Measurements from ENCODE around the gene NR2C2. TPM values are rescaled to one million over a fixed set of nuclear protein-coding genes. Genes with fewer than 3 reads are reported as not detected.

NR2C2 gene
- total RNA-seq, 2 donors from 2014 or later, result 58.3 to 74.3 TPM

DNA sequence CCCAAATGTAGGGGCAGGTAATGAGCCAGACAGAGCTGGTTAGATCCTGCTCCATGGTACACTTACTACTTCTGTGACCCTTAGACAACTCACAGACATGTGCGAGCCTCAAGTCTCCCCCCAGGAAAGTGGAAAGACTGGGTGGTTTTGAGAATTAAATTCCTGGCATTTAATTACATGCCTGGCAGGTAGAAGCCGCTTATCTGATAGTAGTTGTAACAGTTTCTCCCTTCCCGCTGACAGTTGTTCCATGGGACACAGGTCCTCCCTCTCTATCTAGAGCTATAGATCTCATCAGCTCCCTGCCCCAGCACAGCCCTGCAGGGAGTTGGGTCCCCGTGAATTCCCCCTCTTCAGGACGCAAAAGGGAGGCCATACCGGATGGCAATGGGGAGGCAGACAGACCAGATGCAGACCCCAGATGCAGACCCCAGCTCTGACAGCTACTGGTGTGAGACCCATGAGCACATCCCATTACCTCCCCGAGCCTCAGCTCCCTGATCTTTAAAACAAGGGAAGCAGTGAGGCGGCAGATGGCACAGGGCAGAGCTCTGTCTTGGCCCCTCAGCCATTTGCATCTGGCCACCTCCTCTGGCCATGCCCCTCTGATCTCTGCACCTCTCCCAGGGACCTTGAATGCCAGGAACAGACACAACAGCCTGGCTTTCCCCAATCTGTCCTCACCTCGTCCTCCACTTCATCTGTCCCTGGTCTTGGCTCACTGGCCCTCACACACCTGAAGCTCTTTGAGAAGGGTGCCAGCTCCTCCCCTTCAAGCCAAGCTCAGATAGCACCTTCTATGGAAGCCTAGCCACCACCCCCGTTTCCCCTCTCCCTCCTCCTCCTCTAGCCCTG is 34.1 kb upstream of the NR2C2 start:
- Mint-ChIP-seq H3K4me1 (ENCODE audit: low read depth in 2 of 2) (no peaks in the 10 kb centered on the region), H3K4me3 (no peak overlapping the region), H3K36me3 (no peaks in the 10 kb centered on the region), H3K27me3 (peaks cover 10 to 16% of the 10 kb centered on the region in 2 donors), H3K27ac (no peak overlapping the region), H3K9me3 (no peaks in the 10 kb centered on the region)
- DNase-seq (ENCODE audit: low spot score), result no peak
- no peak for ATAC-seq

DNA sequence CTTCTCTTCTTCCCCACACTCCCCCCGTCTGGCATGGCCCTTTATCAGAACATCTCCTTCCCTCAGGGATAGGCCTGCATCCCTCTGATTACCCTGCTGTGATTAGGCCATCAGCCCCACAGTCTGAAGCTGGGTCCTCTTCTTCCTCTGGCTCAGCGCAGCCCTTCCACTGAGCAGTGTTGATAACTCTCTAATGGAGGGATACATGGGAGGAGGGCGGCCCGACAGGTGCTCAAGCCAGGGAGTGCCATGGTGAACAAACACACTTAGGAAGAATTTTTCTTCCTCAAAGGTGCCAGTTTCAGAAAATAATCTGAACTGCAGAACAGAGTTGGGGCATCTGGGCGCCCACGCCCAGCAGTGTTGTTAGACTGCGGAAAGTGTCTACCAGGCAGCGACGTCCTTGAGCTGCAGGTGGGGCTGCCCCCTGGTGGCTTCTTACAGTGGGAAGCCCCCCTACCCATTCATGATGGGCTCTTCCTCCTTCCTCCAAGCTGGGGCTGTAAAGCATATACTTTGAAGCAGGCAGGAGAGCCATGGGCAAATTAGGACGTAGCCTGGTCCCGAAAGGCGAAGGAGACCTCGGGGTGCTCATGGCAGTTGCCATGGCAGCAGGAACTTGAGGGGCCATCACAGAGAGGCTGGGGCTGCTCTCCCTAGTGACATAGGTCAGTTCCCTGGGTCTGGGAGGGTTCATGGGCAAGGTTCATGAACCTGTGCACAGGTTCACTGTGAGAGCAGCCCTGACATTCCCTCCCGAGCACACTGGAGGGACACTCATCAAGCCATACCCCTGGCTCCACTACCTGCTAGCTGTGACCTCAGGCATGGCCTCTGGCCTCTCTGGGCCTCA is 33.2 kb upstream of the NR2C2 start:
- H3K9me3 Mint-ChIP-seq, result no peaks in the 10 kb centered on the region
- no peaks in the 10 kb centered on the region for H3K36me3 Mint-ChIP-seq
- DNase-seq (ENCODE audit: low spot score) (no peak), ATAC-seq (no peak)
- H3K4me3 Mint-ChIP-seq, result no peak overlapping the region
- H3K27ac Mint-ChIP-seq, result no peak overlapping the region
- H3K27me3 Mint-ChIP-seq, result peaks cover 10 to 16% of the 10 kb centered on the region in 2 donors
- no peaks in the 10 kb centered on the region for H3K4me1 Mint-ChIP-seq (ENCODE audit: low read depth in 2 of 2)

DNA sequence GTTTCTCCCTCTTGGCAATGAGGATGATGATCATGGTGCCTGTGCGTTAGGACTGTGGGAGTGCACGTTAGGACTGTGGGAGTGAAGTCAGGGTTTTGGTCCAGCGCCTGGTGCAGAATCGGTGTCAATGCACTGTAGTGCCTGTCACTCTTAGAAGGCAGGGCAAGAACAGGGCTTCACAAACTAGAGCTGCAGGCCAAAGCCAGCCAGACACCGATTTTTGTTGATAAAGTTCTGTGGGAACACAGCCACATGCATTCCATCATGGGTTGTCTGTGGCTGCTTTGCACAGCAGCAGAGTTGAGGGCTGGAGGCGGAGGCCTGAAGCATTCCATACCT is 32.6 kb upstream of the NR2C2 start:
- ATAC-seq, result no peak
- DNase-seq (ENCODE audit: low spot score), result no peak
- no peaks in the 10 kb centered on the region for H3K4me1 Mint-ChIP-seq (ENCODE audit: low read depth in 2 of 2)
- no peak overlapping the region for H3K27ac Mint-ChIP-seq
- H3K9me3 Mint-ChIP-seq, result no peaks in the 10 kb centered on the region
- H3K4me3 Mint-ChIP-seq, result no peak overlapping the region
- no peaks in the 10 kb centered on the region for H3K36me3 Mint-ChIP-seq
- H3K27me3 Mint-ChIP-seq, result peaks cover 10 to 16% of the 10 kb centered on the region in 2 donors

DNA sequence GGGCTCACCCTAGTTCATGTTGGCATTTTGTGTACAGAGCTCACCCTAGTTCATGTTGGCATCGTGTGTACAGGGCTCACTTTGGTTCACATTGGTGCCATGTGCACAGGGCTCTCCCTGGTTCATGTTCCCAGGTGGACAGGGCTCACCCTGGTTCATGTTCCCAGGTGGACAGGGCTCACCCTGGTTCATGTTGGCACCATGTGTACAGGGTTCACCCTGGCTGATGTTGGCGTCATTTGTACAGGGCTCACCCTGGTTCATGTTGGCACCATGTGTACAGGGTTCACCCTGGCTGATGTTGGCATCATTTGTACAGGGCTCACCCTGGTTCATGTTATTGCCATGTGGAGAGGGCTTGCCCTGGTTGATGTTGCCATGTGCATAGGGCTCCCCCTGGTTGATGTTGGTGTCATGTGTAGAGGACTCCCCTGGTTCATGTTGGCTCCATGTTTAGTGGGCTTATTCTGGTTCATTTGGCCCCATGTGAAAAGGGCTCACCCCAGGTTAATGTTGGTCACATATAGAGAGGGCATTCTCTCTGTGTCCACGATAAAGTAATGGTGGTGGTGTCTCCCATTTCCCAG is 31.7 kb upstream of the NR2C2 start:
- ATAC-seq (peak; percentile 21), DNase-seq (ENCODE audit: low spot score) (no peak)
- Mint-ChIP-seq H3K4me3 (no peak overlapping the region), H3K27ac (no peak overlapping the region), H3K36me3 (no peaks in the 10 kb centered on the region), H3K27me3 (peaks cover 10 to 16% of the 10 kb centered on the region in 2 donors), H3K4me1 (ENCODE audit: low read depth in 2 of 2) (no peaks in the 10 kb centered on the region), H3K9me3 (no peaks in the 10 kb centered on the region)

DNA sequence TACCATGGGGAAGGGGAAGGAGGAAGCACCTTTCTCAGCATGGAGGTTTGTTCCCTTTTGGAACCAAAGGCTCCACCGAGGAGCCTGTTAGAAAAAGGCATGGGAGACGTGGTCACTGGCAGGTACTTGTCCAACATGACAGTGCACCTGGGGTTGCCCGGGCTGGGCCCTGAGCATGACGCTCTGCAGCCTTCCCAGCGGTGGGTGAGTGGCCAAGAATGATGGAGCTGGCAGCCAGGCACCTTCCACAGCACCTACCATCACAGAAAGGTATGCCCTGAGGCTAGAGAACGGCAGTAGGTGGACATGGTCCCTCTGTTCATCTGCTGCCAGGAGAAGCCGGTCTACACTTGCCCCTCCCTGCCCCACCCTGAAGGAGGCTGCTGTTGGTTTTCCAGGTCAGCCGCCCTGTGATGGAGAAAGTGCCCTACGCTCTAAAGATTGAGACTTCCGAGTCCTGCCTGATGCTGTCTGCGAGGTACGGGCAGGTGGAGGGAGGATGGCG is 29.0 kb upstream of the NR2C2 start:
- Mint-ChIP-seq H3K4me3 (no peak overlapping the region), H3K27me3 (peaks cover 5 to 16% of the 10 kb centered on the region in 2 donors), H3K9me3 (no peaks in the 10 kb centered on the region), H3K4me1 (ENCODE audit: low read depth in 2 of 2) (no peaks in the 10 kb centered on the region), H3K36me3 (no peaks in the 10 kb centered on the region), H3K27ac (no peak overlapping the region)
- DNase-seq (ENCODE audit: low spot score) (no peak), ATAC-seq (no peak)

DNA sequence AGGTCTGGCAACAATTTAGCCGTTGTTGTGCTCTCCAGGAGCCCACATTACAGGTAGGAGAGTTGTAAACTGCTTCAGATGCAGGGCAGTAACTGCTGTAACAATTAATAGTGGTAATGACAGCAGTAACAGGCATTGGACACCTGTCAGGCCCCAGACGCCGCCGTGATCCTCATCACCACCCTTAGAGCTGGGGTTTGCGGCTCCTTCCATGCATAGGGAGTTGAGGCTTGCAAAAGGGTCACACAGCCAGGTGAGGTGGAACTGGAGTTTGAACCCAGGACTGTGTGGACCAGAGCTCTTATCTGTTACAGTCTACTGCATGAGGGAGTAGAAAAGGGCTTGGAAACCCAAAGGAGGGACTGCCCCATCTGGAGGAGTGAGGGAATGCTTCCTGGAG is 26.8 kb upstream of the NR2C2 start:
- no peak overlapping the region for H3K27ac Mint-ChIP-seq
- no peaks in the 10 kb centered on the region for H3K4me1 Mint-ChIP-seq (ENCODE audit: low read depth in 2 of 2)

DNA sequence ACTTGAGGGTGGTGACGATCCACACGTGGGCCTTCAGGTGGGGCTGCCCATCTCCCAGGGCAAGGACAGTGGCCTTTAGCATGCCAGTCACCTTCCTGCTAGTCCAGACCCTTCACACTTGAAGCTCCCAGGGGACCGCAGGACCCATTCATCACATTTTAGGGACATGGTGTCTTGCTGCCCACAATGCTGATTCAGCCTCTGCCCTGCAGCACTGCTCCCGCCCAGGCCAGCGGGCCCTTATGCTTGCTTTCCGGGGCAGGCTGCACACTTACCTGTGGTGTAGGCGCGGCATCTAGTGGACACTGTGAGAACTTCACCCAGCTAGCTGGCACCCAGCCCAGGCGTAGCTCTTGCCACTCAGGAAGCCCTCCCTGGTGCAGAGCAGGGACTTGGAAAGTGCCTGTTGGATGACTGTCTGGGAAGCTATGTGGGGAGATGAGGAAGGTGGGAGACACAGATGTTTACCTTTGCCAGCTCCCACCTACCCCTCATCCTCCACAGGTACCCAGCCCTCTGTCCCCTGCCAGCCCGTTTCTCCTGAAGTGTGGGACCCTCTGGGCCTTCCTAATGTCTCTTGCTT is 26.3 kb upstream of the NR2C2 start:
- no peak overlapping the region for H3K27ac Mint-ChIP-seq
- H3K4me3 Mint-ChIP-seq, result no peak overlapping the region
- no peaks in the 10 kb centered on the region for H3K36me3 Mint-ChIP-seq

More for the DNA sequence above, 26.8 kb upstream of the NR2C2 start:
- Mint-ChIP-seq H3K36me3 (no peaks in the 10 kb centered on the region), H3K27me3 (peaks cover 0 to 10% of the 10 kb centered on the region in 2 donors), H3K4me3 (no peak overlapping the region), H3K9me3 (no peaks in the 10 kb centered on the region)
- ATAC-seq (no peak), DNase-seq (ENCODE audit: low spot score) (no peak)

DNA sequence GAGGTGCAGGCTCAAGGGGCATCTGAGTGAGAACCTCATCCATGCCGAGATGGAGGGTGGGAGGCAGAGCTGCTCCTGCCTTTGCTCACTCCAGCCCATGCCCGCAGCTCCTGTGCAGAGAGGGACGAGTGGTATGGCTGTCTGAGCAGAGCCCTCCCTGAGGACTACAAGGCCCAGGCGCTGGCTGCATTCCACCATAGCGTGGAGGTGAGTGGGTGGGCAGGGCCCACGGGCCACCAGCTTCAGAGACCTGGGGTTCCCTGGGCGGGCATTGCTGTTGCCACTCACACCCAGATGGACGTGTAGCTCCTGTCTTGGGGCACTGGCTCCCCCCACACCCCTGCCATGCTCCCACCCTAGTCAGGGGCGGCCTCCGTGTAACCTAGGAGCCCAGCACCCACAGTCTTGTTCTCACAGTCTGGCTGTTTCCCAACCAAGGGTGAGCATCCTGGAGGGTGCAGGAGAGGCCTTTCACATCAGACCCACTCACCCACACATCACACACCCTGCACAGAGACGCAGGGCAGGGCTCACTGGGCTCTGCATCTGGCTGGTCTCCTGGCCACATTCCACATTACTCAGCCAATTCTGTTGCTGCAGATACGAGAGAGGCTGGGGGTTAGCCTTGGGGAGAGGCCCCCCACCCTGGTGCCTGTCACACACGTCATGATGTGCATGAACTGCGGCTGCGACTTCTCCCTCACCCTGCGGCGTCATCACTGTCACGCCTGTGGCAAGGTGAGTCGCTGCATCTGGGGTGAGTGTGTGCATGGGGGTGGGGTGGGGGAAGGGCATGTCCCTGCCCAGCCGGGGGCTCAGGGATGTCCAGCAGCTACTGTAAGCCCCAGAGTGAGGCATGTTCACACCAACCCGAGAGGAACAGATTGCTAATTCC is 25.3 kb upstream of the NR2C2 start:
- Mint-ChIP-seq H3K4me3 (no peak overlapping the region), H3K9me3 (no peaks in the 10 kb centered on the region), H3K36me3 (no peaks in the 10 kb centered on the region), H3K27ac (no peak overlapping the region), H3K4me1 (ENCODE audit: low read depth in 2 of 2) (no peaks in the 10 kb centered on the region), H3K27me3 (peaks cover 0 to 10% of the 10 kb centered on the region in 2 donors)
- no peak for DNase-seq (ENCODE audit: low spot score)
- no peak for ATAC-seq

More for the DNA sequence above, 26.3 kb upstream of the NR2C2 start:
- Mint-ChIP-seq H3K27me3 (peaks cover 0 to 10% of the 10 kb centered on the region in 2 donors), H3K4me1 (ENCODE audit: low read depth in 2 of 2) (no peaks in the 10 kb centered on the region), H3K9me3 (no peaks in the 10 kb centered on the region)
- ATAC-seq (peak; percentile 88 to 89), DNase-seq (ENCODE audit: low spot score) (peak; percentile 79)

DNA sequence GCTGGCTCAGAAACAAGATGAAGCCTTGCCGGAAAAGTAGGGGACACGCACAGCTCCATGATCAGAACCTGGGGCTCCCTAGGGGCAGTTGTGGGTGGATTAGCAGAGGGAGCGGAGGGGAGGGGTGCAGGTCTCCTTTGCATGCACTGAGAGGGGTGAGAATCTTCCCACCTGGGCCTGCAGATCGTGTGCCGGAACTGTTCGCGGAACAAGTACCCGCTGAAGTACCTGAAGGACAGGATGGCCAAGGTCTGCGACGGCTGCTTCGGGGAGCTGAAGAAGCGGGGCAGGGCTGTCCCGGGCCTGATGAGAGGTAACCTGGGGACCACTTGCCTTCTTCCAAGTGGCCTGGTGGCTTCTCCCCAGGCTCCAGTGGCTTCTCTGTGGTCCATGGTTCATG is 24.5 kb upstream of the NR2C2 start:
- no peak for DNase-seq (ENCODE audit: low spot score)
- Mint-ChIP-seq H3K27ac (no peak overlapping the region), H3K9me3 (no peaks in the 10 kb centered on the region), H3K4me3 (no peak overlapping the region), H3K4me1 (ENCODE audit: low read depth in 2 of 2) (no peaks in the 10 kb centered on the region), H3K36me3 (no peaks in the 10 kb centered on the region), H3K27me3 (peaks cover 0 to 4% of the 10 kb centered on the region in 2 donors)
- ATAC-seq, result no peak

DNA sequence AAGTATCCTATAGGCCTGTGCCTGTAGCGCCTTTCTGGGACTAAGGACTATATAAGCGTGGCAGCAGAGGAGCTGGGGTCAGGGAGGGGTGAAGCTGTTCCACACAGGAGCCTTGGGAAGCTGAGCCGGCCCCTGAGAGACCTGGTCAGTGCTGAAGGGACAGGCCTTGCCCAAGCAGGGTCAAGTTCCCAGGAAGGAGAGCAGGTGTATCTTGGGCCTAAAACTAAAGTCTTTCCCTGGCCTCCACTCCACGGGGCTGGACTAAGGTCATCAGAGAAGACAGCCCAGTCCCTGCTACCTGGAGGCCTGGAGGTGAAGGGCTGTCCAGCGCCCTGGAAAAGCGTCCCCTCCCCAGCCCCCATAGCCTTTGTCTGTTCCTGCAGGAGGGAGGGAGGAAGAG is 23.9 kb upstream of the NR2C2 start:
- no peak for DNase-seq (ENCODE audit: low spot score)
- no peak for ATAC-seq
- no peak overlapping the region for H3K27ac Mint-ChIP-seq
- no peaks in the 10 kb centered on the region for H3K27me3 Mint-ChIP-seq
- H3K9me3 Mint-ChIP-seq, result no peaks in the 10 kb centered on the region
- no peak overlapping the region for H3K4me3 Mint-ChIP-seq
- no peaks in the 10 kb centered on the region for H3K4me1 Mint-ChIP-seq (ENCODE audit: low read depth in 2 of 2)
- no peaks in the 10 kb centered on the region for H3K36me3 Mint-ChIP-seq

DNA sequence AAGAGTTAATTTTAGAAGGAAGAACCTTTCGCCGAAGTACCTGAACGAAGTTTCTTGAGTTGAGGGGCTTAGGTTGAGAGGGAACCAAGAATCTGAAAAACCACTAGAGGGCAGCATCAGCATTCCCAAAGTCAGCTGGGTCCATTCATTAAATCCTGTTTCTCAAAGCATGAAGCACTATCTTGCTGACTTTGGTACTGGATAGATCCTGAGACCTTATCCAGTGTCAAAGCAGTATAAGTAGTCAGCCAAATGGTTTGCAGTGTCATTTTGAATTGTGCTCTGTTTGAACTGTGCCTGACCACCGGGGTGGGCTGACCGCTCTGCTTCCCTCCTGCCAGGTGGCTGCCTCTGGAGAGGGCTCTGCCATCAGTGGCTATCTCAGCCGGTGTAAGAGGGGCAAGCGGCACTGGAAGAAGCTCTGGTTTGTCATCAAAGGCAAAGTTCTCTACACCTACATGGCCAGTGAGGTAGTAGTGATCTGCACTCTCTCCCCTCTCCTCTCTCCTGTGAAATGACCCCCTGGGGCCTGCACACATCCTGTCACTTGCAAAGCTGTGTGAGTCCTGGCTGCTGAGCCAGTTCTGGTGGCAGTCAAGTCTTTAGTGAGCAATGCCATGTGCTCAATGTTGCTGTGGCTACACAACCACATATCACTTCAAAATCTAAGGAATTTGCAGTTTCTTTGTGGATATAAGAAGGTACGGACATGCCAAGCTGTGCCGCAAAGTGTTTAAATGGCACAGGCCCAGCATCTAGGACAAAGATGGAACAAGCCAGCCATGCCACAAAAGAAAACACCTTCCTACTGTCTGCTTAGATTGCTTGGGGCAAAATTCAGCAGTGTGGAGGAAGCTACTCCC is 21.4 kb upstream of the NR2C2 start:
- H3K9me3 Mint-ChIP-seq, result no peaks in the 10 kb centered on the region
- no peaks in the 10 kb centered on the region for H3K36me3 Mint-ChIP-seq
- H3K27me3 Mint-ChIP-seq, result no peaks in the 10 kb centered on the region
- DNase-seq (ENCODE audit: low spot score), result no peak
- H3K4me1 Mint-ChIP-seq (ENCODE audit: low read depth in 2 of 2), result no peaks in the 10 kb centered on the region
- ATAC-seq, result no peak
- no peak overlapping the region for H3K4me3 Mint-ChIP-seq
- H3K27ac Mint-ChIP-seq, result no peak overlapping the region

DNA sequence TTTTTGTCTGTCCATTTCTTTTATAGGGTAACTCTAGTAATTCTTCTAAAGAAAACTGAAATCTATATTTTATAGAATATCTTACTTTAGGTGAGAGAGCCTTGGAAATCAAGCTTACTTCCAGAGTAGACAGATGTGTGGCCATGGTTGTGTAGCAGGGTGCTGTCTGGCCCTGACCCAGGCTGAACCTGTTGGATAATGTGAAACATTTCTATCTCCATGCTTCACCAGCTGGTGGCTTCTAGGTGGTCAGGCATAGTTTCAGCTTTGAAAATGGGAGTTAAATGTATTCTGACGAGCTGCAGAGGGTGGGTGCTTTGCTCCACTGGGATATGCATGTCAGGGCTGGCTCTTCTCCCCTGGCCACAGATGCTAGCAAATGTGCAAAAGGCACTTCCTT is 20.8 kb upstream of the NR2C2 start:
- DNase-seq (ENCODE audit: low spot score) (no peak), ATAC-seq (no peak)
- H3K27me3 Mint-ChIP-seq, result no peaks in the 10 kb centered on the region
- no peaks in the 10 kb centered on the region for H3K36me3 Mint-ChIP-seq
- no peaks in the 10 kb centered on the region for H3K9me3 Mint-ChIP-seq
- no peaks in the 10 kb centered on the region for H3K4me1 Mint-ChIP-seq (ENCODE audit: low read depth in 2 of 2)
- H3K4me3 Mint-ChIP-seq, result no peak overlapping the region
- H3K27ac Mint-ChIP-seq, result no peak overlapping the region
